Measurements from ENCODE around the gene BPIFB6. TPM values are rescaled to one million over a fixed set of nuclear protein-coding genes. Genes with fewer than 3 reads are reported as not detected.

Gene BPIFB6
- total RNA-seq, 3 donors from 2014 or later, result not detected

- Histone ChIP-seq H3K4me3 (no peak overlapping the region), H3K9me3 (peaks cover 0 to 9% of the 10 kb centered on the region in 2 donors), H3K27ac (no peak overlapping the region), H3K36me3 (no peaks in the 10 kb centered on the region), H3K27me3 (peaks cover 0 to 3% of the 10 kb centered on the region in 2 donors), H3K4me1 (no peaks in the 10 kb centered on the region)
- intact Hi-C loops (cut with DNase I; ENCODE audit: low total_unique reads), result no loop called here
- DNase-seq (ENCODE audit: low spot score in 2 of 2), result no peak
- TF ChIP-seq POLR2A (IDR thresholded peaks at IDR 0.05) (no peak), CTCF (IDR thresholded peaks at IDR 0.05) (no peak), POLR2AphosphoS5 (IDR thresholded peaks at IDR 0.05) (no peak)
These were observed 1.9 kb downstream of the BPIFB6 start for GRCh38 chr20:33033381-33033780.

GRCh38 chr20:33034115-33034514, 2.7 kb downstream of the BPIFB6 start:
- no peaks in the 10 kb centered on the region for H3K4me1 ChIP-seq
- no peak overlapping the region for H3K4me3 ChIP-seq
- peaks cover 0 to 3% of the 10 kb centered on the region in 2 donors for H3K27me3 ChIP-seq
- DNase-seq (ENCODE audit: low spot score in 2 of 2), result no peak
- no peak overlapping the region for H3K27ac ChIP-seq
- intact Hi-C loops (cut with DNase I; ENCODE audit: low total_unique reads), result no loop called here
- H3K36me3 ChIP-seq, result no peaks in the 10 kb centered on the region
- peaks cover 0 to 9% of the 10 kb centered on the region in 2 donors for H3K9me3 ChIP-seq
- no peak for TF ChIP-seq POLR2A (IDR thresholded peaks at IDR 0.05)
- TF ChIP-seq POLR2AphosphoS5 (IDR thresholded peaks at IDR 0.05), result no peak

- TF ChIP-seq CTCF (IDR thresholded peaks at IDR 0.05), result no peak
- no peak for TF ChIP-seq POLR2AphosphoS5 (IDR thresholded peaks at IDR 0.05)
- no peak for TF ChIP-seq POLR2A (IDR thresholded peaks at IDR 0.05)
- DNase-seq (ENCODE audit: low spot score in 2 of 2), result no peak
- H3K4me3 ChIP-seq, result no peak overlapping the region
- H3K27me3 ChIP-seq, result no peaks in the 10 kb centered on the region
- H3K27ac ChIP-seq, result no peak overlapping the region
- no peaks in the 10 kb centered on the region for H3K4me1 ChIP-seq
- H3K9me3 ChIP-seq, result peaks cover 0 to 9% of the 10 kb centered on the region in 2 donors
- intact Hi-C loops (cut with DNase I; ENCODE audit: low total_unique reads), result no loop called here
- no peaks in the 10 kb centered on the region for H3K36me3 ChIP-seq
These were observed 3.5 kb downstream of the BPIFB6 start for GRCh38 chr20:33034901-33035492.

GRCh38 chr20:33037456-33037855, 6.0 kb downstream of the BPIFB6 start:
- H3K36me3 ChIP-seq, result no peaks in the 10 kb centered on the region
- no peak overlapping the region for H3K4me3 ChIP-seq
- H3K4me1 ChIP-seq, result no peaks in the 10 kb centered on the region
- peaks cover 0 to 9% of the 10 kb centered on the region in 2 donors for H3K9me3 ChIP-seq
- H3K27me3 ChIP-seq, result no peaks in the 10 kb centered on the region
- H3K27ac ChIP-seq, result no peak overlapping the region
- TF ChIP-seq POLR2A (IDR thresholded peaks at IDR 0.05), result no peak
- no peak for TF ChIP-seq POLR2AphosphoS5 (IDR thresholded peaks at IDR 0.05)
- no peak for TF ChIP-seq CTCF (IDR thresholded peaks at IDR 0.05)
- intact Hi-C loops (cut with DNase I; ENCODE audit: low total_unique reads), result no loop called here
- no peak for DNase-seq (ENCODE audit: low spot score in 2 of 2)

- Histone ChIP-seq H3K27ac (no peak overlapping the region), H3K9me3 (peaks cover 0 to 3% of the 10 kb centered on the region in 2 donors), H3K4me1 (no peaks in the 10 kb centered on the region), H3K4me3 (no peak overlapping the region), H3K27me3 (no peaks in the 10 kb centered on the region), H3K36me3 (no peaks in the 10 kb centered on the region)
- DNase-seq (ENCODE audit: low spot score in 2 of 2), result no peak
- intact Hi-C loops (cut with DNase I; ENCODE audit: low total_unique reads), result no loop called here
- no peak for TF ChIP-seq POLR2AphosphoS5 (IDR thresholded peaks at IDR 0.05)
- no peak for TF ChIP-seq CTCF (IDR thresholded peaks at IDR 0.05)
- no peak for TF ChIP-seq POLR2A (IDR thresholded peaks at IDR 0.05)
These were observed 6.8 kb downstream of the BPIFB6 start for GRCh38 chr20:33038243-33038642.

All from breast epithelium (tissue), 4 donors.